Left forelimb (tissue), 1 donor: ENCODE results near the gene SLC7A6OS.

Experiments
- DNase-seq: peaks from one replicate; pipeline ENCODE4 v3.0.0-alpha.2; 2018; ENCODE audit warnings: low spot score

The SLC7A6OS gene

DNA sequence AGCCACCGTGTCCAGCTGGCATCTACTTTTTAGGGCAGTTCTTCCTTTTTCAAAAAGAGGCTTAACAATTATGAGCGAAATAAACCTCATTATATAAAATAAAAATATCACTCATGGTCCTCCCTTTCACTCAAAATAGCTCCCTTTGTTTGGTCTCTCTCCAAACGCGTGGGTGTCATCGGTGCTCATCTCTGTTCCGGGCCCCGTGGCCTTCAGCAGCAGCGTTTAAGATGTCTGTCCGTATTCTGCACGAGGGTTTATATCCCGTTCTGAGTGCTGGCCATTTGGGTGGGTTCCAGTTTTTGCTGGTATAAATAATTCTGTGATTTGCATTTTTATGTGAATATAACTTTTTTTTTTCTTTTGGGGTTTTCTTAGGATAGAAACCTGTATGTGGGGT lies 33.5 kb upstream of the SLC7A6OS start:
- DNase-seq = no peak

DNA sequence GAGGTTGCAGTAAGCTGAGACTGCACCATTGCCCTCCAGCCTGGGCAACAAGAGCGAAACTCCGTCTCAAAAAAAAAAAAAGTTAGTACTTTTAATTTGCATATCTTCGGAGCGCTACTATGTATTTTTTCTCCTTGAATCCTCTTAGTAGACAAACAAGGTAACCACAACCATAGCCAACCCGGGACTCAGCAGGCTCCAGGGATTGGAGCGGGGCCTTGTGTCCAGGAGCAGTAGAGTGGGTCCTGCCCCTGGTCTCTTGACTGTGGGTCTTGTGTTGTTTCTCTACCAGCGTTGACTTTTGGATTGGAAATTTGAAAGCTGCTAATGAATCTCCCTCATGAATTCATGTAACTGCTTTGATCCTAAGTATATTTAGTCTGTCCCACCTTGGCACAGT lies 32.4 kb upstream of the SLC7A6OS start:
- DNase-seq = no peak

DNA sequence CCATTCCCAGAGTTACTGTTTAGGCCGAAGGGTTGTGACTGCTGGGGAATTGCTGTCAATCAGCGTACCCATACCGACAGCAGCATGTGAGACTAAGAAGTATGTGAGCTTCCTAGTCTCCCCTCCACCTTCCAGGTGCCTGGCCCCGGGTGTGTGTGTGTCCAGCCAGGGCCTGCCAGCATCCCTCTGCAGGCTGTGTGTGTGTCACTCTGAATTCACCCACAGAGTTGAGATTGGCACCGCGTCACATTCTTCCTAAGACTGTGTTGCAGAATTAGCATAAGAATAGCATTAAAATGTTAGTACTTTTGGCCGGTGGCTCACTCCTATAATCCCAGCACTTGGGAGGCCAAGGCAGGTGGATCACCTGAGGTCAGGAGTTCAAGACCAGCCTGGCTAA lies 31.9 kb upstream of the SLC7A6OS start:
- no peak for DNase-seq

DNA sequence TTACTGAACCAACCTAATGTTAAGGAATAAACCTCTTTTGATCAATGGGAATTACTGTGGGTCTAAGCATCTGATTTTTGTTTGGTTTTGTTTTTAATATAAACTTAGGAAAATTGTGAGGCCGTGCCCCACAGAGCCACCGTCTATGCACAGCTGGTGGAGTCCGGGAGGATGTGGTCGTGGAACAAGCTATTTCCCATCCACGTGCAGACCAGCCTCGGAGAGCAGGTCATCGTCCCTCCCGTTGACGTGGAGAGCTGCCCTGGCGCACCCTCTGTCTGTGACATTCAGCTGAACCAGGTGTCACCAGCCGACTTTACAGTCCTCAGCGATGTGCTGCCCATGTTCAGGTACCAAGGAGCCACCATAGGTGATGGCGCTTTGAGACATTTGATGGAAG lies 28.5 kb upstream of the SLC7A6OS start:
- no peak for DNase-seq

DNA sequence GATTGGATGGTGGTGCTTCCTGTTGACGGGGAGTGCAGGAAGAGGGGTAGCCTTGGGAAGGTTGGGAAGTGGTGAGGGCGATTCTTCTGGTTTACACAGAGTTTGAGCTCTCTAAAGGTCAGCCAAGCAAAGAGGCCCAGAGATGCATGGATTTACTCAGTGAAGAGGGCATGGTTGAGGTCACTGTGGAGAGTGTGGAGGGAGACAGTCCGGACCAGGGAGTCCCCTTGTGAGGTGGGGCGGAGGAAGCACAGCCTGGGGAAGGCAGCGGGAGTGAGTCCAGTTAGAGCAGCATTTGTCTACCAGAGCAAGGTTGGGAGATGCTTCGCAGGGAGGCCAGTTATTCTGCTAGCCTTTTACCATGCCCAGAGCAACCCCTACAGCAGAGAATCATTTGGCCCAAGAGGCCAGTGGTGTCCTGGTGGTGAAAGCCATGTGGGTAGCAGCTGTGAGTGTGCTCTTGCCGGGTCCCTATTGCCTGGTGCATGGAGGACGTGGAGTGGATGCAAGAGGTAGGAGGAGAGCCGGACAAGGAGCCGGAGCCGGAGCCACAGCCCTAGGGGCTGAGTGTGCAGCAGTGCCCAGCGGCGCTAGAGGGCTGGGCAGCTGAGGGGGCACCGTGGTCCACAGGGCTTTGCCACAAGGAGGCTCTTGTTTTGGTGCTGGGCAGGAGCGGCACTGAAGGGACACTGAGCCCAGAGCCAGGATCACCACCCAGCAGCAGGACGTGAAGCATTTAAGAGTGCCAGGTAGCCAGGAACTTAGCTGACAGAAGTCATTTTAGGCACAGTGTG lies 27.8 kb upstream of the SLC7A6OS start:
- no peak for DNase-seq

DNA sequence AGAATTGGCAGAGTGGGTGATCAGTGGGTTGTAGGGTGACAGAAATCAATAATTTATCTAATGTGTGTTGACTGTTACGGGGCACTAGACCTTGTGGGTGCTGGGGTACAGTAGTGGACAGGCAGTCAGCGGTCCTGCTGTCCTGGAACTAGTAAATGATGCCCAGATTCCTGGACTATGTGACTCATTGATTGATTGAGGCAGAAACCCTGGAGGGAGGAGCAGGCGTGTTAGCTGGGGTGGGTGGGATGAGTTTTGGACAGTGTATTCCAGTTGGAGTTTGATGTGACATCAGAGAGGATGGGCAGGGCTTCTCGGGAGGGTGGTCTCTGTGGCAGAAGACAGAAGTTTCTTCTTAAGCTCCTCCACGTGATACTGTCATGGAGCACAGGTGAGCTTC lies 24.4 kb upstream of the SLC7A6OS start:
- no peak for DNase-seq

DNA sequence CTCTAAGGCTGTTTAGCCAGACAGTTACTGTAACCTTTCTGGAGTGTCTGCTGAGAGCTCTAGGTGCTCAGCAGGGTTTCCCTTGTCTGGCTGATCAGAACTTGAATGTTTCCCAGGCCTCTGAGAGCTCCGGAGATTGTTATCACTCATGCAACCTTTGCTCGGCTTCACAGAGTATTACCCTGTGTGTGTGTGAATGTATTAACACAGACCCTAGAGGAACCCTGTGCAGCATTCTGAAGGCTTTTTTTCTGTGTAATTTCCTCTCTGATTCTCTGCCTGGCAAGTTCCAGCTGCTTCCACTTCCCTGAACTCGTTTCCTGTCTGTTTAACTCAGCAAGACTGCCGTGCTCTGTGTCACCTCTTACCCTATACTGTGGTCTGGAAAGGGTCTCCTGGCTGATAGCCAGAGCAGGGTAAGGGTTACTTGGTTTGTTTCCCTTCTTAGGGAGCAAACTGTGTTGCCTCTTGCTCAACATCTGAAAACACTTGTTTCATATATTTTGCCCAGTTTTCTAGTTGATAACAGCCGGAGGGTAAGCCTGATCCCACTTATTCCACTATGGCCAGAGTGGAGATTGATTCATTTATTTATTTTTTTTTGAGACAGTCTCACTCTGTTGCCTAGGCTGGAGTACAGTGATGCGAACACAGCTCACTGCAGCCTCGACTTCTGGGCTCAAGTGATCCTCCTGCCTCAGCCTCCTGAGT lies 21.8 kb upstream of the SLC7A6OS start:
- no peak for DNase-seq

DNA sequence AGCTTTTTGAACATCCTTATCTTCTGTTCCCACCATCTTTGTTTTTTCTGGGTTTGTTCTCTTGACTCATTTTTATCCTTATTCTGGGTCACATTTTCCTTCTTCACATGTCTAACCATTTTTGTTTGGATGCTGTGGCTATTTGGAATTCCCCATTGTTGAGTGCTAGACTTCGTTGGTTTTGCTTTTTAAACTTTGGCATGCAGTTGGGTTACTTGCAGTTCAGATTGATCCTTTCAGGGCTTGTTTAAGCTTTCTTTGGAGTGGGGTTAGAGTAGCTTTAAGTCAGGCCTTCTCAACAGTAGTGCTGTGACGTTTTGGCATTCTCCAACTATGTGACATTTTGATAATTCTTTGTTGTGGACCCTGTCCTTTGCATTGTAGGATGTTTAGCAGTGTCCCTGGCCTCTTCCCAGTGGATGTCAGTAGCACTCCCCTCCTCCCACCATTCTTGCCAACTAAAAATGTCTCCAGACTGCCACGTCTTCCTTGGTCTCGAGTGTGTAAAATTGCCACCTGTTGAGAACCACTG lies 21.2 kb upstream of the SLC7A6OS start:
- DNase-seq = no peak

DNA sequence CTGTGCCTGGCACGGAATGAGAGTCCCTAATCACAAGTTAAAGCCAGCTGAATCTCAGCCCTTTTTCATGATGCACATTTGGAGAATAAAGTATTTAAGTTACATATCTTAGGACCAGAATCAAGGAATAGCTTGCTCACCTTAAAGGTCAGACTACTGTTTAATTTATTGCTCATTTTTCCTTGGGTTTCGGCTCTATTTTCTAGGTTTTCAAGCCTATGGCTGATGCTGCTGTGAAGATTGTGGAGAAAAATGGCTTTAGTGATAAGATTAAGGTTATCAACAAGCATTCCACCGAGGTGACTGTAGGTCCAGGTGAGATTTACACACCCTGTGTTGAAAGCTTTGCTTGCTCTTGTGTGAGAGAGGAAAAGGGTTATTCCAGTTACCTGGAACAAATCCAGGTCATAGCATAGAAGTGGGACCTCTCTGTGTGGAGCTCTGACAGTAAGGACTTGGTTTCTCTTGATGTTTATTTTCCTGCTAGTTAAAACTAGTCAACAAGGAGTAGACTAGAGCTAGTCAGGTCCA lies 18.2 kb upstream of the SLC7A6OS start:
- no peak for DNase-seq

DNA sequence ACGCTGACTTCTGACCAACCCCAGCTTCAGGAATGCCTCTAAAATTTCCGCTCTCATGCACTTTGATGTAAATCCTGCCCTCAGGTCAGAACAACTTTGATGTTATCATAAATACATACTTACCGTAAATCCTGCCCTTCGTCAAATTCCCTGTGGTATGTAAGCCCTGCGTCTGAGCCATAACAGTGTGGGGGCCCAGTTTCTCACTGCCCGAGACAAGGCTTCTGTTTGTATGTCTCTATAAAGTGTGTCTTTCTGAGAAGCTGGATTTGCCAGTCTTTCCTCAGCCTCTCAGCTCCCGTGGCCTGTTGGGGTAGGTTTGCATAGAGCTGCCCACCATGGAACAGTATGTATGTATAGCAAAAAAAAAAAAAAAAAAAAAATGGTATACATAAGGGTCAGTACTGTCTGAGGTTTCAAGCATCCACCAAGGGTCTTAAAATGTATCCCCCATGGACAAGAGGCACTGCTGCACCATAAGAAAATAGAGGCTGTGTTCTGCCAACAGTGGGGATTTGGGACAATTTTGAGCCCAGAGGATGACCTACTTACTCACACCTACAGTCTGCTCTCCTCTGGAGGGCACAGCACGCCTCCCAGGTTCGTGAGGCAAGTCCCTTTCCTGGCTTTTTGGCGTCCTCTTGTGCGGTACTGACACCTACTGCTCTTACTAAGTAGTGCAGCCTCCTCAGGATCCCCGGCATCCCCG lies 17.6 kb upstream of the SLC7A6OS start:
- peak; percentile 70 for DNase-seq

DNA sequence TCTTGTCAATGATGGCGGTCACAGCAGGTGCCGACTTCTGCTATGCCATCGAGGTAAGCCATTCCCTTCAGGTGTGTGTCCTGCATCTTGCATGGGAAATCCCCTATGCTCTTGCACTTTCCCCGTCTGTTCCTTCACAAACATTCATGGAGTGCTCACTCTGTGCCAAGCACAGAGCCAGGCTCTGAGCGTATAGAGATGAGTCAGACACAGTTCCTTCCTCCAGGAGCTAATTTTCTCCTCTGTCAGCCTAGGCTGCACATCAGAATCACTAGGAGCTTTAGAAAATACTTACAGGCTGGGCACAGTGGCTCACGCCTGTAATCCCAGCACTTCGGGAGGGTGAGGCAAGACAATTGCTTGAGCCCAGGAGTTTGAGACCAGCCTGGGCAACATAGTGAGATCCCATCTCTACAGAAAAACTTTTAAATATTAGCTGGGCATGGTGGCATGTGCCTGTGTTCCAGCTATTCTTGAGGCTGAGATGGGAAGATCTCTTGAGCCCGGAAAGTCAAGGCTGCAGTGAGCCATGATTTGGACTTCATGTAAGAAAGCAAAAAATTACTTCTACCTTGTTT lies 14.1 kb upstream of the SLC7A6OS start:
- DNase-seq = no peak

DNA sequence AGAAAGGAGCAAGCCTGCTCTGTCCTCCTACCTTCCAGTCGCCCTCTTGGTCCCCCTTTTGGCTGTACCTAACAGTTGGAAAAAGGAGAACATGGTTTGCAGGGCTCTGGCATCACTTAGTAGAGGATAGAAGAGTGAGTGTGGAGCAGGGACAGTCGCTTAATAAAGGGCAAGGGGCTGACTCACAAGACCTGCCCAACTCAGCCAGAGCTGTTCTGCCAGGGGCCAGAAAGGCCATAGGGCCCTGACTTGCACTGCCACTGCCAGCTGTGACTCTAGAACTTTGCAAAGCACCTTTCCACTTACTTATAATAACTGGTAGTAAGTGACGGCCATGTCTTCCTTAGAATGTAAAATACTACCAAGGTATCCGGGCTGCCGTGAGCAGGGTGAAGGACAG lies 13.6 kb upstream of the SLC7A6OS start:
- no peak for DNase-seq

DNA sequence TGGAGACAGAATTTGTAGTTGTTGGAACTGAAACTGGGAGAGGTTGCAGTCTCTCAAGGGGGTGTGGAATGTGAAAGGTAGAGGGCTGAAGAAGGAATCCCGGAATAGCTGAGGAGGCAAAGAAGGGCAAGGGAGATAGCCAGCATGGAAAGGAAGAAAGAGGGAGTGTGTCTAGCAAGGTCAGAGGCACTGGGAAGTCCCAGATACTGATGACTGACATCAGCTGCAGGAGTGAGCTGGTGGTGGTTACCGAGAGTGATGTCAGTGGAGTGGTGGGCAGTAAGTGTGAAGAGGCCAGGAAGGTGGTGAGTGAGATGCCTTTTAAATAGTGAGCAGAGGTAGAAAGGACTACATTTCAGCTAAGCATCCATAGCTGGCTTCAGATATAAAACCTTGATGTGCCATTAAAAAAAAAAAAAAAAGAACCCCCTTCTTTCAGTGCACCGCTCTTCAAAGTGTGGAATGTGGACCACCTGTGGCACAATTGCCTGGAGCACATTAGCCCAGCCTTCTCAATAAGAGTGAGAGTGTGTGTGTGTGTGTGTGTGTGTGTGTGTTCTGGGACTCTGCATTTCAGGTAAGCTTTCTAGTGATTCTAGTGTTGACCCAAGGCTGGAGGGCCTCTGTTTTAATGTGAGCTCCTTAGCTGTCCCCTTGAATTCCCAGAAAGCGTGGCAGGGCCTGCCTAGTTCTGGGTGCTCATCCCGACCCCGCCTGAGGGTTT lies 8.6 kb upstream of the SLC7A6OS start:
- DNase-seq = no peak

DNA sequence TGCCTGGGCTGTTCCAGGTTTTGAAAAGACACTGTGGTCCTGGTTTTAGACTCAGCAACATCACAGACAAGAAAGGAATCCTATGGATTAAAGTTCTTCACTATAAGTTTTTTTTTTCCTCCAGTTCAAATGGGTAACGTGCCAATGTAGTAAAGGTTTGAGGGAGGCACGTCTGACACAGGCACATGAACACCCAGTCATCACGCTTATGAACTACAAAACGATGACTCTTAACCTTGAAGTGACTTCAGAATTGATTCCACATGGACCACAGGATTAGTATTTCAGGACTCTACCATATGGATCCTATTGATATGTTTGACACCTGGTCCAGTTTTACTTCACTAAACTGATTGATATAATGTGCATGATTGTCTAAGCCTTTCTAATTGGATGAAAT lies 2.4 kb upstream of the SLC7A6OS start:
- DNase-seq = no peak

DNA sequence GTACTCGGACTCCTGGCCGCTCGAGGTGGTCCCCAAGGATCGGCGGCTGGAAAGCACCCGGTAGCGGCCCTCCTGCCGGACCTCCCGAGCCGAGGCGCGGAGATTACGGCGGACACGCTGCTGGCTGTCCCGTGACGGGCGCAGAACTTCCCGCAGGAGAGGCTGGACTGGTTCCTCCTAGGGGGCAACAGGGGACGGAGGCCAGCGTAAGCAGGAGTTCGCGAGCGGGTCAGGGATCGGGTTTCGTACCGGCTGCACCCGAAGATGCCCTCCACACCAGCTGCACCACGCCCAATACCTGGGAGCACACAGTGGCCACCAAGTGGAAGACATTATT lies 341 bp downstream of the SLC7A6OS start:
- DNase-seq = no peak

DNA sequence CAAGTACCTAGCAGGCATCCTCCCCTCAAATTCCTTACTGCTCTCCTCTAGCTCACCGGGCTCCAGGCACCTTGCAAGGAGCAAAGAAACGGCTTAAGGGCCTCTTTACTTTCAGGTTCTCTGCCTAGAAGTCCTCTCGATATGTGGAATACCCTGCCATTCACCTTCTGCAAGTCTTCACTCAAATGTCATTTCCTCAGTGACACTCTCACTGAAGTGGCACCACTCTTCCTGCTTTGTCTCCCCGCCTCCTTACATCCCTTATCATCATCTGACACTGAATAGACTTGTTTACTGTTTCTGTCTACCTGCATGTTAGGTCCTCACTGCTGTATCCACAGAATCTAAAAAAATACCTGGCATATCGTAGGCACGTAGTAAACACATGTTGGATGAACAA lies 947 bp downstream of the SLC7A6OS start:
- no peak for DNase-seq

DNA sequence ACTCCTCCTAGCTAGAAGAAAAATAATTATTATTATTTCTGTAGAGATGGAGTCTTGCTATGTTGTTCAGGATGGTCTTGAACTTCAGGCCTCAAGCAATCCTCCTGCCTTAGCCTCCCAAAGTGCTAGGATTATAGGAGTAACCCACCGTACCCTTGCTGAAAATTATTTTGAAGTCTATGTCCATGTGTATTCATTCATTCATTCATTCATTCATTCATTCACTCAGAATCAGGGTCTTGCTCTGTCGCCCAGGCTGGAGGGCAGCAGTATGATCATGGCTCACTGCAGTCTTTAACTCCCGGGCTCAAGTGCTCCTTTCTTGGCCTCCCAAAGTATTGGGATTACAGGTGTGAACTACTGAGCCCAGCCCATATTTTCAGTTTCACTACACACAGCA lies 4.1 kb downstream of the SLC7A6OS start:
- no peak for DNase-seq

DNA sequence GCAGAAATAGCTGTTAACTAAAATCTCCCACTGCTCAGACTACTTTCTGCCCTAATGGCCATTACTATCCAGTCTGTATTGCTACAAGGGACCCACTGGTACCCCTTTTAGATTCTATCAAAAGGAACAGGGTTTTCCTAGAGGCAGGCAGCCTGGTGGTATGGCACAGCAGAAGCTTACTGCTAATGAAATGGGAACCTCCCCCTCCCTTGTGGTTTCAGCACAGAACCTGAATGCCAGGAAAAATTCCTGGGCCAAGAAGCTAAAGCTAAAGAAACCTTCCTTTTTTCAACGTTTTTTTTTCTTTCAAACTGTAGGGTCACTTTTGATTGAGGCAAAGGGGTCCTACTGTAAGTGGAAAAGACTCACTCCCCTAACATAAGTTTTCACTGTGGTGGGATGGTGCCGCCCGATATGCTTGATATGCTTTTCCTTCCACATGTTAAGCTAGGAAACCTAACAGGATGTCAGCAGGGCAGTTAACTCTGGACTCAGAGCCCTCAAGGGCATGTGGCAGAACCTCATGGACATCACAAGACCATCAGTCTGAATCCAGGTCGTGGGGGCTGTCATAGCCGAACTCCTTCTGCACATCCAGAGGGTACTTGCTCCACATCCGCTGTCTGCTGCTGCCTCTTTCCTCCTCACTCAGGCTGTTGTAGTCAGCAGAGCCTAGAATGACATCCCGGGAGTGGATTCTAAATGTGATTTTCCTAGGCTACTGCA lies 9.8 kb downstream of the SLC7A6OS start:
- DNase-seq = no peak

DNA sequence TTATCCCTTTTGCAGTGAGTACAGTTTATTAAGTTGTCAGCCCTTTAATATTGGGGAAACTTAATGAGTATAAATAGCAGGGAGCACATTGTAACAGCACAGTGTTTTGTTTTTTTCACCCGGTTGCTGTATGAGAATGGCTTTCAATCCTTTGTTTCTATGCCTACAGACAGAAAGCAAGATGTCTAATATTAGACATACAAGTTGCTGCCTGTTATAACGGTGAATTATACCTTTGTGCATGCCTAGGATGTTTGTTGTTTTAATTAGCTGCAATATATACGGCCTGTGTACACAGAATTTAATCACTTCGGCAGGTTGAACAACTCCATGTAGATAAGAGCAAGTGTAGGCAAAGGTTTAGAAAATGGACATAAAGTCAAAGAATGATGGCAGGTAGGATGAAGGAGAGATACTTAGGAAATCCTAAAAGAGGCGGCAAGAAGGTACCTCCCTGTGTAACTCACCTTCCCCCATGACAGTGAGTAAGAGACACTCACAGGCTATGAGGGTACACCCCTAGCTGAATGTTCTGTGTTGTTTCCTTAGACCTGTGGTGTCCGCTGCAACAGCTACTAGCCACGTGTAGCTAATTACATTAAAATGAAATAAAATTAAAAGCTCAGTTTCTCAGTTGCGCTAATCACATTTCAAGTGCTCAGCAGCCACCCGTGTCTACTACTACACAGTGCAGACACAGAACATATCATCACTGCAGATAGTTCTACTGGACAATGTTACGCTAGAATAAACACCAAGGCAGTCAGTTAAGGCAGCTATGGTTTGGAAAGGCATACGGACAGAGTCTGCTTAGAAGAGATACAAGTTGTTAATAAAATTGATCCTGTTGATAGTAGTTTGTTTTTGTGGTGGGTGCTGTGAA lies 10.9 kb downstream of the SLC7A6OS start:
- no peak for DNase-seq
